Heart left ventricle (tissue), 16 donors: ENCODE measurements around the gene DNAH7. TPM values are rescaled to one million over a fixed set of nuclear protein-coding genes. Genes with fewer than 3 reads are reported as not detected.

Experiments
- ATAC-seq, 4 donors: fragments of 200-7000 bp; cut with Tn5 transposase; one replicate each; pipeline ENCODE4 v1.9.1; 2020 to 2022; ENCODE audit warnings: moderate library complexity in 4 of 4, mild to moderate bottlenecking in 3 of 4, moderate number of reproducible peaks in 1 of 4
- DNase-seq, 5 donors: peaks; one replicate each; pipeline ENCODE4 v3.0.0-alpha.2; 2020
- H3K27ac ChIP-seq, 12 donors: fragments of 200-600 bp; sonication (generic) in 4 of 12; one replicate each; pipeline versions ENCODE4 v1.5.0 to v1.8.0; 2016 to 2022; ENCODE audit warnings: mild to moderate bottlenecking in 2 of 12
- H3K27me3 ChIP-seq, 9 donors: fragments of 200-600 bp; sonication (generic) in 2 of 9; one replicate each; pipeline versions ENCODE4 v1.5.1 to v1.8.0; 2016 to 2022; ENCODE audit warnings: mild to moderate bottlenecking in 3 of 9
- H3K36me3 ChIP-seq, 9 donors: fragments of 200-600 bp; sonication (generic) in 2 of 9; one replicate each; pipeline versions ENCODE4 v1.5.0 to v1.8.0; 2018 to 2022; ENCODE audit warnings: mild to moderate bottlenecking in 2 of 9
- H3K4me1 ChIP-seq, 12 donors: fragments of 200-600 bp; sonication (generic) in 4 of 12; one replicate each; pipeline versions ENCODE4 v1.5.0 to v1.8.0; 2016 to 2022; ENCODE audit warnings: mild to moderate bottlenecking in 3 of 12
- H3K4me3 ChIP-seq, 12 donors: fragments of 200-600 bp; sonication (generic) in 4 of 12; one replicate each; pipeline versions ENCODE4 v1.5.0 to v1.8.0; 2017 to 2022; ENCODE audit warnings: mild to moderate bottlenecking in 9 of 12, moderate library complexity in 4 of 12
- H3K9me3 ChIP-seq, 12 donors: fragments of 200-600 bp; sonication (generic) in 4 of 12; one replicate each; pipeline versions ENCODE4 v1.5.0 to v1.8.0; 2016 to 2022; ENCODE audit warnings: mild to moderate bottlenecking in 1 of 12
- POLR2A ChIP-seq, 2 donors: fragments of 450-650 bp; IDR thresholded peaks; one replicate each; pipeline ENCODE4 v1.6.1; 2017; ENCODE audit warnings: antibody characterized with exemption in 2 of 2, mild to moderate bottlenecking in 2 of 2, moderate library complexity in 2 of 2
- WGBS, 4 donors: extraction: QIAGEN DNeasy Blood & Tissue Kit in 2 of 4; methylation state at CpG; one replicate each; pipeline versions ENCODE4 v1.1.5 to v1.1.7; 2013 to 2018; 5-methylcytosine and 5-hydroxymethylcytosine counted together
- intact Hi-C, 10 donors: fragments of 100-400 bp; cut with DNase I; formaldehyde crosslinking; loops; one replicate each; pipeline versions ENCODE4 v1.11.1 to v1.14.2; 2022
- polyA plus RNA-seq, 2 donors: library from polyadenylated mRNA; stranded (reverse); fragments of 200-250 nt; gene quantifications; one replicate each; pipeline ENCODE4 v1.2.3, GENCODE V29; 2013
- total RNA-seq, 9 donors: library from RNA; depleted of rRNA in 2 of 9; stranded (reverse); fragments of >200 nt in 2 of 9; fragmentation: NEBNext Ultra II Directional in 3 of 9; extraction: Animal tissue kit (Norgen Biotek cat#: 25700) in 3 of 9; gene quantifications; one replicate each; pipeline versions ENCODE4 v1.1.0 to v1.2.4, GENCODE V29; 2016 to 2023
- TF ChIP-seq, protein P1 (sequence below), 12 donors: fragments of 200-600 bp; sonication (generic) in 4 of 12; IDR thresholded peaks; one replicate each; pipeline versions ENCODE4 v1.5.0 to v1.8.0; 2018 to 2022; ENCODE audit warnings: antibody characterized with exemption in 12 of 12, mild to moderate bottlenecking in 5 of 12
- donor health status: ischemic (EF 13 %, LVEDD 7.1; RV severe dilation, severe dysfunction).
- donor health status: healthy with polysubstance abuse.
- donor health status: DM: no; HTN: yes; CAD: no.
- donor health status: DM: no; HTN: no; CAD: no.
- donor health status: ischemic (EF 25% LVEDD 6.9; RV normal size, moderate dysfunction).
- donor health status: ischemic (EF 25% LVEDD 5.7; RV mildly dilated, moderate dysfunction).
- donor health status: healthy.
- donor health status: DM: yes; HTN: yes; CAD: no.
- donor health status: ischemic (EF 35%, LVEDD 5.7; RV mildly dilated, moderate dysfunction).
- donor health status: nonischemic (EF 11% LVEDD 7.7; RV severe dilation, severe dysfunction).
- donor health status: DM: yes; HTN: yes; CAD: no.
- donor health status: PGD.
- donor health status: ischemic (EF 29% LVEDD 5.4; RV normal size, mild dysfunction).
- donor health status: nonischemic (EF 23%, LVEDD 6.1; RV moderate dilation, normal function).

Gene DNAH7
- total and polyA plus RNA-seq, 11 donors, result 0.08 to 1.5 (median 0.40) TPM; not detected in 1

DNA sequence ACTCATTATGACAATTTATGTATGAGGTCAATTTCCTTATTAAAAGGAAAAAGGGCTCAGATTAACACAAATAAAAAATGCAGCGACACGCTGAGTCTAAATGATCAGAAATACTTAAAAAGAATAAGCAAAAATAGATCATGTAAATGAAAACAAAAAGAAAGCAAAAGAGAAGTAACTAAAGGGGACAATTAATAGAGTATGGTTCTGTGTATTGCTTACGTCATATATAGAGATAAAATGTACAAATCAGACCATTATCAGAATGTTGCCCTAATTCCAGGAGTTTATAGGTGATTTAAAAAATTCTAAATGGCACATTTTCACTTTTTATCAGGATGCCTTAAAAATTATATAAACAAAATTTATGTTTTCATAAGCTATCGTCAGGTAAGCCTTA, 189.5 kb downstream of the DNAH7 start:
- WGBS, 4 donors, result 84 to 93% (median 88%) methylated on average over 4 of the region's 4 CpGs
- no peaks in the 10 kb centered on the region for H3K9me3 ChIP-seq
- H3K4me1 ChIP-seq, result no peaks in the 10 kb centered on the region
- intact Hi-C loops, result no loop called here
- H3K27ac ChIP-seq, result no peak overlapping the region
- no peaks in the 10 kb centered on the region for H3K36me3 ChIP-seq
- DNase-seq (no peak), ATAC-seq (no peak)
- no peaks in the 10 kb centered on the region for H3K27me3 ChIP-seq
- no peak overlapping the region for H3K4me3 ChIP-seq
- no peak for TF ChIP-seq POLR2A (IDR thresholded peaks at IDR 0.05)
- TF ChIP-seq, protein P1, sequence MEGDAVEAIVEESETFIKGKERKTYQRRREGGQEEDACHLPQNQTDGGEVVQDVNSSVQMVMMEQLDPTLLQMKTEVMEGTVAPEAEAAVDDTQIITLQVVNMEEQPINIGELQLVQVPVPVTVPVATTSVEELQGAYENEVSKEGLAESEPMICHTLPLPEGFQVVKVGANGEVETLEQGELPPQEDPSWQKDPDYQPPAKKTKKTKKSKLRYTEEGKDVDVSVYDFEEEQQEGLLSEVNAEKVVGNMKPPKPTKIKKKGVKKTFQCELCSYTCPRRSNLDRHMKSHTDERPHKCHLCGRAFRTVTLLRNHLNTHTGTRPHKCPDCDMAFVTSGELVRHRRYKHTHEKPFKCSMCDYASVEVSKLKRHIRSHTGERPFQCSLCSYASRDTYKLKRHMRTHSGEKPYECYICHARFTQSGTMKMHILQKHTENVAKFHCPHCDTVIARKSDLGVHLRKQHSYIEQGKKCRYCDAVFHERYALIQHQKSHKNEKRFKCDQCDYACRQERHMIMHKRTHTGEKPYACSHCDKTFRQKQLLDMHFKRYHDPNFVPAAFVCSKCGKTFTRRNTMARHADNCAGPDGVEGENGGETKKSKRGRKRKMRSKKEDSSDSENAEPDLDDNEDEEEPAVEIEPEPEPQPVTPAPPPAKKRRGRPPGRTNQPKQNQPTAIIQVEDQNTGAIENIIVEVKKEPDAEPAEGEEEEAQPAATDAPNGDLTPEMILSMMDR (IDR thresholded peaks at IDR 0.05), result no peak

DNA sequence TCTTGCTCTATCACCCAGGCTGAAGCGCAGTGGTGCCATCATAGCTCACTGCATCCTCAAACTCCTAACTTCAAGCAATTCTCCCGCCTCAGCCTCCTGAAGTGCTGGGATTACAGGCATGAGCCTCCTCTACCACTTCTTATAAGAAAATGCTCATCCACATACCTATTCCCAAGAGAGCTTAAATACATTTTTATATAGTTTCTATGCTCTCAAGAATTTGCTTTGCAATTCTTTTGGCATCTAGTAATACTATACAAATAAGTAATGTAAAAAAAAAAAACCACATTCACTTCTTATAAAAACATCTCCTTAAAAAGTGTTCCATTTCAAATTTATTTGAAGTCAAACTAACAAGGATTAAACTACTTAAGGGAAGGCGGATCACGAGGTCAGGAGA, 197.3 kb downstream of the DNAH7 start:
- DNase-seq (no peak), ATAC-seq (no peak)
- intact Hi-C loops, result no loop called here
- no peaks in the 10 kb centered on the region for H3K4me1 ChIP-seq
- TF ChIP-seq, protein P1 (IDR thresholded peaks at IDR 0.05), result no peak
- no peak for TF ChIP-seq POLR2A (IDR thresholded peaks at IDR 0.05)
- no peak overlapping the region for H3K4me3 ChIP-seq
- no peaks in the 10 kb centered on the region for H3K27me3 ChIP-seq
- H3K9me3 ChIP-seq, result no peaks in the 10 kb centered on the region
- WGBS, 4 donors, result 83 to 96% (median 93%) methylated on average over 4 of the region's 4 CpGs
- H3K36me3 ChIP-seq, result no peaks in the 10 kb centered on the region
- no peak overlapping the region for H3K27ac ChIP-seq

DNA sequence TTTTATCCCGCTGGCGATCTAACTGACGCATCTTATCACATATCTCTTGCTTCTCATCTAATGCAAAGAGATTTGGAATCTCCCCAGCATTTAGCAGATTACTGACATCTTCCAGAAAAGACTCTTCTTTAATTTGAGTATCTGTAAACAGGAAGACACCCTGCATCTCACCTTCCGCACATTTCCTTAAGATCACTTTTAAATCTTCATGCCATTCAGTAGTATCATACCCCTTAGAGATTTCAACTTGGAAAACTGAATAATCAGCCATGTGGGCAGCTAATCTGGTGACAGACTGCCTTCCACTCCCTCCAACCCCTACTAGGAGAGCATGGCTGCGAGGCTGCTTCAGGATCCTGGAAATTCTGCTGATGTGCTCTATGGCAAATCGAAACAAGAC, 204.3 kb downstream of the DNAH7 start:
- no peak for TF ChIP-seq POLR2A (IDR thresholded peaks at IDR 0.05)
- TF ChIP-seq, protein P1 (IDR thresholded peaks at IDR 0.05), result no peak
- intact Hi-C loops, result no loop called here
- no peaks in the 10 kb centered on the region for H3K4me1 ChIP-seq
- H3K4me3 ChIP-seq, result no peak overlapping the region
- H3K27ac ChIP-seq, result no peak overlapping the region
- 88 to 93% (median 90%) methylated on average over 6 of the region's 6 CpGs for WGBS, 4 donors
- no peaks in the 10 kb centered on the region for H3K36me3 ChIP-seq
- H3K27me3 ChIP-seq, result no peaks in the 10 kb centered on the region
- DNase-seq, result no peak
- H3K9me3 ChIP-seq, result no peaks in the 10 kb centered on the region
- ATAC-seq, result no peak

DNA sequence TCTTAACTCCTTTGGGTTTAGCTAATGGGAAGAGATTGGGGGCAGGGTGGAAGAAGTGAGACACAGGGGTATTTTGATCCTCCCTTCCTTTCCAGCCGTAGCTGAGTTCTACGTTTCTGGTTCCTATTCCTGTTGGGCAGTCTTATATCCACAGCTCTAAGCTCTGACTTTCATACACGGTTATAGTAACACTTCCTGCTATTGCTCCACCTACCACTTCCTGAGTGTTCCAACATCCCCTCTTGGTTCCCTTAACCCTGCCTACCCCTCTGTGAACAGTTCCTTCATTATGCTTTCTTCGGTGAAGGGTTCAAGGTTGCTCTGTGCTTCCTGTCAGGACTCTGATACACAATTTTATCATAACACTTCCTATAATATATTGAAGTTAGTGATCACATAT, 205.1 kb downstream of the DNAH7 start:
- Histone ChIP-seq H3K36me3 (no peaks in the 10 kb centered on the region), H3K9me3 (no peaks in the 10 kb centered on the region), H3K27me3 (no peaks in the 10 kb centered on the region), H3K4me3 (no peak overlapping the region), H3K4me1 (no peaks in the 10 kb centered on the region), H3K27ac (no peak overlapping the region)
- ATAC-seq, result no peak
- DNase-seq, result no peak
- intact Hi-C loops, result no loop called here
- TF ChIP-seq, protein P1 (IDR thresholded peaks at IDR 0.05), result no peak
- no peak for TF ChIP-seq POLR2A (IDR thresholded peaks at IDR 0.05)
- WGBS, 4 donors, result 35 to 48% (median 42%) methylated on average over 4 of the region's 4 CpGs
